HG02678 (cell line): Measurements from ENCODE around the gene COL11A2.

Source experiments
- ATAC-seq: cut with Tn5 transposase; IDR thresholded peaks from one replicate; pipeline ENCODE4 v1.9.1; 2021; ENCODE audit warnings: mild to moderate bottlenecking, moderate library complexity; ENCODE audit not compliant: unreplicated experiment

Gene COL11A2

GRCh38 chr6:33206864-33207551 lies 14.7 kb upstream of the COL11A2 start:
- ATAC-seq, result no peak

- no peak for ATAC-seq
These were observed 14.0 kb upstream of the COL11A2 start for GRCh38 chr6:33206027-33206863.

GRCh38 chr6:33205191-33206026 lies 13.1 kb upstream of the COL11A2 start:
- ATAC-seq, result no peak

GRCh38 chr6:33204415-33205190 lies 12.3 kb upstream of the COL11A2 start, which contains the start of gene HSD17B8:
HSD17B8 (plus strand) TSS chr6:33204655; CDS start chr6:33204669, 14 bp downstream.
- peak; percentile 59 for ATAC-seq

- no peak for ATAC-seq
These were observed 11.8 kb upstream of the COL11A2 start for GRCh38 chr6:33204165-33204414.

GRCh38 chr6:33203443-33204164 lies 11.3 kb upstream of the COL11A2 start:
- no peak for ATAC-seq

- ATAC-seq, result no peak
These were observed 10.5 kb upstream of the COL11A2 start for GRCh38 chr6:33202799-33203198.

- ATAC-seq, result no peak
These were observed 9.7 kb upstream of the COL11A2 start for GRCh38 chr6:33201935-33202334.

- no peak for ATAC-seq
These were observed 8.9 kb upstream of the COL11A2 start for GRCh38 chr6:33201147-33201545.

GRCh38 chr6:33200219-33201146 lies 8.2 kb upstream of the COL11A2 start, which contains the start of the genes RXRB and SLC39A7:
RXRB (minus strand) TSS chr6:33200665; CDS start chr6:33200476, 189 bp downstream.
SLC39A7 (plus strand) TSS chr6:33200867; CDS start chr6:33201246, 379 bp downstream.
- ATAC-seq, result peak; percentile 66

- ATAC-seq, result peak; percentile 21
These were observed 7.5 kb upstream of the COL11A2 start for GRCh38 chr6:33199687-33200218.

GRCh38 chr6:33198853-33199436 lies 6.7 kb upstream of the COL11A2 start:
- no peak for ATAC-seq

- no peak for ATAC-seq
These were observed 6.0 kb upstream of the COL11A2 start for GRCh38 chr6:33198159-33198852.

- ATAC-seq, result no peak
These were observed 5.3 kb upstream of the COL11A2 start for GRCh38 chr6:33197431-33198048.

GRCh38 chr6:33195304-33196165 lies 3.3 kb upstream of the COL11A2 start:
- no peak for ATAC-seq

- no peak for ATAC-seq
These were observed 2.2 kb upstream of the COL11A2 start for GRCh38 chr6:33194431-33194979.
